ENCODE results near the gene LAMB1.

The LAMB1 gene

DNA sequence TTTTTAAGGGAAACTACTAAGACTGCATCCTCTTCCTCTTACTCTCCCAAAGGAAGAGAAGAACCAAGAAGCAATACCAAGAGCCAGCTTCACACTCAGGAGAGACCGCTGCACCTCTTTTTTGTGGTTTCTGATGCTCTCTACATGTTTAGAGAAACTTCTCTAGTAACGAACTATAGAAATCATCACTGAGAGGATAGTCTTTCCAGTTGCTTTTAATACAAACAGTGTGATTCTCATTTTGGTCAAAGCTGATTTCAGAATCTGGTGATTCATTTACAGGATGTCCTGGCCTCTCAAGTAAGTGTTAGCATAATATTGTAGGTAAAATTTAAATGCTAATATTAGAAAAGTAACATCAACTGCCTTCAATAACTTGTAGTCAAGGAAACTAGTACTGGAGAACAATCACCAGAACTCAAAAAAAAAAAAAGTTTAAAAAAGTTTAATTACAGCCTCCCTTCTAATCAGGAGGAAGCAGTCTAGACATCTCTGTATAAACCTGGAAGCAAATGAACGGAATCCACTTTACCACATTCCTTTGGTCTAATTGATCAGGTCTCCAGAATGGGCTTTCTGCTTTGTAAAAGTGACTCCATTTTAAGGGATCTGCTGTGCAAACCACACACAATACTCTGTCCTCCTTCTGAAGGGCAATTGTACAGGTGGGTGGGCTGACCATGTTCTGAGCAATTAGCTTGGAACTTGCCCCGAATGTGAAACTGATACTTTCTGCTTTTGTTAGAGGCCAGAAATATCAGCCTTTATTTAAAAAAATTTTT, 3.0 kb downstream of the LAMB1 start:
- TF ChIP-seq, protein P1, sequence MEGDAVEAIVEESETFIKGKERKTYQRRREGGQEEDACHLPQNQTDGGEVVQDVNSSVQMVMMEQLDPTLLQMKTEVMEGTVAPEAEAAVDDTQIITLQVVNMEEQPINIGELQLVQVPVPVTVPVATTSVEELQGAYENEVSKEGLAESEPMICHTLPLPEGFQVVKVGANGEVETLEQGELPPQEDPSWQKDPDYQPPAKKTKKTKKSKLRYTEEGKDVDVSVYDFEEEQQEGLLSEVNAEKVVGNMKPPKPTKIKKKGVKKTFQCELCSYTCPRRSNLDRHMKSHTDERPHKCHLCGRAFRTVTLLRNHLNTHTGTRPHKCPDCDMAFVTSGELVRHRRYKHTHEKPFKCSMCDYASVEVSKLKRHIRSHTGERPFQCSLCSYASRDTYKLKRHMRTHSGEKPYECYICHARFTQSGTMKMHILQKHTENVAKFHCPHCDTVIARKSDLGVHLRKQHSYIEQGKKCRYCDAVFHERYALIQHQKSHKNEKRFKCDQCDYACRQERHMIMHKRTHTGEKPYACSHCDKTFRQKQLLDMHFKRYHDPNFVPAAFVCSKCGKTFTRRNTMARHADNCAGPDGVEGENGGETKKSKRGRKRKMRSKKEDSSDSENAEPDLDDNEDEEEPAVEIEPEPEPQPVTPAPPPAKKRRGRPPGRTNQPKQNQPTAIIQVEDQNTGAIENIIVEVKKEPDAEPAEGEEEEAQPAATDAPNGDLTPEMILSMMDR (conservative IDR thresholded peaks at IDR 0.05; ENCODE audit: low read depth, low read length) = no peak
- DNase-seq (ENCODE audit: low read depth) = peak; percentile 53
- H3K4me3 ChIP-seq (ENCODE audit: low read depth, low read length) = peak overlapping the region; percentile 90

GRCh38 chr7:107998660-107999480, 4.1 kb downstream of the LAMB1 start:
- peak overlapping the region; percentile 90 for H3K4me3 ChIP-seq (ENCODE audit: low read depth, low read length)
- TF ChIP-seq, protein P1 (conservative IDR thresholded peaks at IDR 0.05; ENCODE audit: low read depth, low read length) = no peak

GRCh38 chr7:107998150-107998549, 4.8 kb downstream of the LAMB1 start:
- DNase-seq (ENCODE audit: low read depth) = no peak
- TF ChIP-seq, protein P1 (conservative IDR thresholded peaks at IDR 0.05; ENCODE audit: low read depth, low read length) = no peak
- peak overlapping the region; percentile 34 for H3K4me3 ChIP-seq (ENCODE audit: low read depth, low read length)

More at GRCh38 chr7:107998660-107999480, 4.1 kb downstream of the LAMB1 start:
- DNase-seq (ENCODE audit: low read depth) = no peak

GRCh38 chr7:107996072-107996882, 6.7 kb downstream of the LAMB1 start:
- H3K4me3 ChIP-seq (ENCODE audit: low read depth, low read length) = peak overlapping the region; percentile 23
- TF ChIP-seq, protein P1 (conservative IDR thresholded peaks at IDR 0.05; ENCODE audit: low read depth, low read length) = no peak
- peak; percentile 87 for DNase-seq (ENCODE audit: low read depth)

- H3K4me3 ChIP-seq (ENCODE audit: low read depth, low read length) = no peak overlapping the region
- DNase-seq (ENCODE audit: low read depth) = peak; percentile 96
Observed at GRCh38 chr7:107995184-107996071, 7.5 kb downstream of the LAMB1 start.

More at GRCh38 chr7:107995184-107996071, 7.5 kb downstream of the LAMB1 start:
- TF ChIP-seq, protein P1 (conservative IDR thresholded peaks at IDR 0.05; ENCODE audit: low read depth, low read length) = peak; percentile 10

Measured in choroid plexus epithelial cell (primary cell).